Esophagus squamous epithelium (tissue), 4 donors: ENCODE data around the gene DAB1.

ENCODE experiments used
- POLR2A ChIP-seq, 4 donors: fragments of 450-650 bp; IDR thresholded peaks; one replicate each; pipeline ENCODE4 v1.6.1; 2017; ENCODE audit warnings: antibody characterized with exemption in 4 of 4, mild to moderate bottlenecking in 4 of 4, moderate library complexity in 3 of 4
- TF ChIP-seq, protein P1 (sequence below), 6 experiments: fragments of 450-650 bp in 4 of 6; fragments of 200-600 bp in 2 of 6; sonication (generic) in 2 of 6; IDR thresholded peaks; one replicate each; pipeline ENCODE4 v1.5.1; 2016 to 2019; ENCODE audit warnings: antibody characterized with exemption in 6 of 6, mild to moderate bottlenecking in 4 of 6, moderate library complexity in 4 of 6

DNA sequence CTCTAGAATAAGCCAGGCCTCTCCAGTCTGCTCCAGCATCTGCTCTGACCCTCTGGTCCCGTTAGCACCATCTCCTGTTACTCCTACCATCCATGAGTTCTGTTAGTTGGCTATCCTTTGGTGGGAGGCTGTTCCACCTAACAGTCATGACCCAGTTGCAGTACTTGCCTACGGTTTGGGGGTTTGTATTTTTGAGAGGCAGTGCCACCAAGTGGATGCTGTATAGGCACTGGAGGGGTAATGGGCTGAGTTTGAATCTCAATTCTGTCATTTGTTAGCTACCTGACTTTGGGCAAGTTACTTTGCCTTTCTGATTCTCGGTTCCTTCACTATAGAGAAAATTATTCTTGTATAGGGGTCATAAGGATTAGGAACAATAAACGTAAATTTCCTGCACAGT, 445.9 kb downstream of the DAB1 start:
- TF ChIP-seq, protein P1, sequence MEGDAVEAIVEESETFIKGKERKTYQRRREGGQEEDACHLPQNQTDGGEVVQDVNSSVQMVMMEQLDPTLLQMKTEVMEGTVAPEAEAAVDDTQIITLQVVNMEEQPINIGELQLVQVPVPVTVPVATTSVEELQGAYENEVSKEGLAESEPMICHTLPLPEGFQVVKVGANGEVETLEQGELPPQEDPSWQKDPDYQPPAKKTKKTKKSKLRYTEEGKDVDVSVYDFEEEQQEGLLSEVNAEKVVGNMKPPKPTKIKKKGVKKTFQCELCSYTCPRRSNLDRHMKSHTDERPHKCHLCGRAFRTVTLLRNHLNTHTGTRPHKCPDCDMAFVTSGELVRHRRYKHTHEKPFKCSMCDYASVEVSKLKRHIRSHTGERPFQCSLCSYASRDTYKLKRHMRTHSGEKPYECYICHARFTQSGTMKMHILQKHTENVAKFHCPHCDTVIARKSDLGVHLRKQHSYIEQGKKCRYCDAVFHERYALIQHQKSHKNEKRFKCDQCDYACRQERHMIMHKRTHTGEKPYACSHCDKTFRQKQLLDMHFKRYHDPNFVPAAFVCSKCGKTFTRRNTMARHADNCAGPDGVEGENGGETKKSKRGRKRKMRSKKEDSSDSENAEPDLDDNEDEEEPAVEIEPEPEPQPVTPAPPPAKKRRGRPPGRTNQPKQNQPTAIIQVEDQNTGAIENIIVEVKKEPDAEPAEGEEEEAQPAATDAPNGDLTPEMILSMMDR (IDR thresholded peaks at IDR 0.05): no peak
- no peak for TF ChIP-seq POLR2A (IDR thresholded peaks at IDR 0.05)
